Measurements from ENCODE around the gene MAP3K2.

MAP3K2 gene

DNA sequence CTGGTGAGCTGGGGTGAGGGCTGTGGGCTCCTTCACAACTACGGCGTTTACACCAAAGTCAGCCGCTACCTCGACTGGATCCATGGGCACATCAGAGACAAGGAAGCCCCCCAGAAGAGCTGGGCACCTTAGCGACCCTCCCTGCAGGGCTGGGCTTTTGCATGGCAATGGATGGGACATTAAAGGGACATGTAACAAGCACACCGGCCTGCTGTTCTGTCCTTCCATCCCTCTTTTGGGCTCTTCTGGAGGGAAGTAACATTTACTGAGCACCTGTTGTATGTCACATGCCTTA lies 41.0 kb upstream of the MAP3K2 start:
- no peak for DNase-seq (ENCODE audit: extremely low read depth, low read depth)
- TF ChIP-seq, protein P1, sequence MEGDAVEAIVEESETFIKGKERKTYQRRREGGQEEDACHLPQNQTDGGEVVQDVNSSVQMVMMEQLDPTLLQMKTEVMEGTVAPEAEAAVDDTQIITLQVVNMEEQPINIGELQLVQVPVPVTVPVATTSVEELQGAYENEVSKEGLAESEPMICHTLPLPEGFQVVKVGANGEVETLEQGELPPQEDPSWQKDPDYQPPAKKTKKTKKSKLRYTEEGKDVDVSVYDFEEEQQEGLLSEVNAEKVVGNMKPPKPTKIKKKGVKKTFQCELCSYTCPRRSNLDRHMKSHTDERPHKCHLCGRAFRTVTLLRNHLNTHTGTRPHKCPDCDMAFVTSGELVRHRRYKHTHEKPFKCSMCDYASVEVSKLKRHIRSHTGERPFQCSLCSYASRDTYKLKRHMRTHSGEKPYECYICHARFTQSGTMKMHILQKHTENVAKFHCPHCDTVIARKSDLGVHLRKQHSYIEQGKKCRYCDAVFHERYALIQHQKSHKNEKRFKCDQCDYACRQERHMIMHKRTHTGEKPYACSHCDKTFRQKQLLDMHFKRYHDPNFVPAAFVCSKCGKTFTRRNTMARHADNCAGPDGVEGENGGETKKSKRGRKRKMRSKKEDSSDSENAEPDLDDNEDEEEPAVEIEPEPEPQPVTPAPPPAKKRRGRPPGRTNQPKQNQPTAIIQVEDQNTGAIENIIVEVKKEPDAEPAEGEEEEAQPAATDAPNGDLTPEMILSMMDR (IDR thresholded peaks at IDR 0.05; ENCODE audit: low read depth, low read length) = no peak

DNA sequence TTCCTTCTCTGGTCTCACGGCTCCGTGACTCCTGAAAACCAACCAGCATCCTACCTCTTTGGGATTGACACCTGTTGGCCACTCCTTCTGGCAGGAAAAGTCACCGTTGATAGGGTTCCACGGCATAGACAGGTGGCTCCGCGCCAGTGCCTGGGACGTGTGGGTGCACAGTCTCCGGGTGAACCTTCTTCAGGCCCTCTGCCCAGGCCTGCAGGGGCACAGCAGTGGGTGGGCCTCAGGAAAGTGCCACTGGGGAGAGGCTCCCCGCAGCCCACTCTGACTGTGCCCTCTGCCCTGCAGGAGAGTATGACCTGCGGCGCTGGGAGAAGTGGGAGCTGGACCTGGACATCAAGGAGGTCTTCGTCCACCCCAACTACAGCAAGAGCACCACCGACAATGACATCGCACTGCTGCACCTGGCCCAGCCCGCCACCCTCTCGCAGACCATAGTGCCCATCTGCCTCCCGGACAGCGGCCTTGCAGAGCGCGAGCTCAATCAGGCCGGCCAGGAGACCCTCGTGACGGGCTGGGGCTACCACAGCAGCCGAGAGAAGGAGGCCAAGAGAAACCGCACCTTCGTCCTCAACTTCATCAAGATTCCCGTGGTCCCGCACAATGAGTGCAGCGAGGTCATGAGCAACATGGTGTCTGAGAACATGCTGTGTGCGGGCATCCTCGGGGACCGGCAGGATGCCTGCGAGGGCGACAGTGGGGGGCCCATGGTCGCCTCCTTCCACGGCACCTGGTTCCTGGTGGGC lies 40.5 kb upstream of the MAP3K2 start:
- TF ChIP-seq, protein P1 (IDR thresholded peaks at IDR 0.05; ENCODE audit: low read depth, low read length) = no peak
- DNase-seq (ENCODE audit: extremely low read depth, low read depth) = no peak

DNA sequence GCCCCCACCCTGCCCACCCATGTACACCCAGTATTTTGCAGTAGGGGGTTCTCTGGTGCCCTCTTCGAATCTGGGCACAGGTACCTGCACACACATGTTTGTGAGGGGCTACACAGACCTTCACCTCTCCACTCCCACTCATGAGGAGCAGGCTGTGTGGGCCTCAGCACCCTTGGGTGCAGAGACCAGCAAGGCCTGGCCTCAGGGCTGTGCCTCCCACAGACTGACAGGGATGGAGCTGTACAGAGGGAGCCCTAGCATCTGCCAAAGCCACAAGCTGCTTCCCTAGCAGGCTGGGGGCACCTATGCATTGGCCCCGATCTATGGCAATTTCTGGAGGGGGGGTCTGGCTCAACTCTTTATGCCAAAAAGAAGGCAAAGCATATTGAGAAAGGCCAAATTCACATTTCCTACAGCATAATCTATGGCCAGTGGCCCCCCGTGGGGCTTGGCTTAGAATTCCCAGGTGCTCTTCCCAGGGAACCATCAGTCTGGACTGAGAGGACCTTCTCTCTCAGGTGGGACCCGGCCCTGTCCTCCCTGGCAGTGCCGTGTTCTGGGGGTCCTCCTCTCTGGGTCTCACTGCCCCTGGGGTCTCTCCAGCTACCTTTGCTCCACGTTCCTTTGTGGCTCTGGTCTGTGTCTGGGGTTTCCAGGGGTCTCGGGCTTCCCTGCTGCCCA lies 39.7 kb upstream of the MAP3K2 start:
- DNase-seq (ENCODE audit: extremely low read depth, low read depth) = no peak
- TF ChIP-seq, protein P1 (IDR thresholded peaks at IDR 0.05; ENCODE audit: low read depth, low read length) = no peak

DNA sequence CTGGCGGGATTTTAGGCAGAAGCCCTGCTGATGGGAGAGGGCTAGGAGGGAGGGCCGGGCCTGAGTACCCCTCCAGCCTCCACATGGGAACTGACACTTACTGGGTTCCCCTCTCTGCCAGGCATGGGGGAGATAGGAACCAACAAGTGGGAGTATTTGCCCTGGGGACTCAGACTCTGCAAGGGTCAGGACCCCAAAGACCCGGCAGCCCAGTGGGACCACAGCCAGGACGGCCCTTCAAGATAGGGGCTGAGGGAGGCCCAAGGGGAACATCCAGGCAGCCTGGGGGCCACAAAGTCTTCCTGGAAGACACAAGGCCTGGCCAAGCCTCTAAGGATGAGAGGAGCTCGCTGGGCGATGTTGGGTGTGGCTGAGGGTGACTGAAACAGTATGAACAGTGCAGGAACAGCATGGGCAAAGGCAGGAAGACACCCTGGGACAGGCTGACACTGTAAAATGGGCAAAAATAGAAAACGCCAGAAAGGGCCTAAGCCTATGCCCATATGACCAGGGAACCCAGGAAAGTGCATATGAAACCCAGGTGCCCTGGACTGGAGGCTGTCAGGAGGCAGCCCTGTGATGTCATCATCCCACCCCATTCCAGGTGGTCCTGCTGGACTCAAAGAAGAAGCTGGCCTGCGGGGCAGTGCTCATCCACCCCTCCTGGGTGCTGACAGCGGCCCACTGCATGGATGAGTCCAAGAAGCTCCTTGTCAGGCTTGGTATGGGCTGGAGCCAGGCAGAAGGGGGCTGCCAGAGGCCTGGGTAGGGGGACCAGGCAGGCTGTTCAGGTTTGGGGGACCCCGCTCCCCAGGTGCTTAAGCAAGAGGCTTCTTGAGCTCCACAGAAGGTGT lies 39.0 kb upstream of the MAP3K2 start:
- no peak for DNase-seq (ENCODE audit: extremely low read depth, low read depth)
- TF ChIP-seq, protein P1 (IDR thresholded peaks at IDR 0.05; ENCODE audit: low read depth, low read length) = no peak

DNA sequence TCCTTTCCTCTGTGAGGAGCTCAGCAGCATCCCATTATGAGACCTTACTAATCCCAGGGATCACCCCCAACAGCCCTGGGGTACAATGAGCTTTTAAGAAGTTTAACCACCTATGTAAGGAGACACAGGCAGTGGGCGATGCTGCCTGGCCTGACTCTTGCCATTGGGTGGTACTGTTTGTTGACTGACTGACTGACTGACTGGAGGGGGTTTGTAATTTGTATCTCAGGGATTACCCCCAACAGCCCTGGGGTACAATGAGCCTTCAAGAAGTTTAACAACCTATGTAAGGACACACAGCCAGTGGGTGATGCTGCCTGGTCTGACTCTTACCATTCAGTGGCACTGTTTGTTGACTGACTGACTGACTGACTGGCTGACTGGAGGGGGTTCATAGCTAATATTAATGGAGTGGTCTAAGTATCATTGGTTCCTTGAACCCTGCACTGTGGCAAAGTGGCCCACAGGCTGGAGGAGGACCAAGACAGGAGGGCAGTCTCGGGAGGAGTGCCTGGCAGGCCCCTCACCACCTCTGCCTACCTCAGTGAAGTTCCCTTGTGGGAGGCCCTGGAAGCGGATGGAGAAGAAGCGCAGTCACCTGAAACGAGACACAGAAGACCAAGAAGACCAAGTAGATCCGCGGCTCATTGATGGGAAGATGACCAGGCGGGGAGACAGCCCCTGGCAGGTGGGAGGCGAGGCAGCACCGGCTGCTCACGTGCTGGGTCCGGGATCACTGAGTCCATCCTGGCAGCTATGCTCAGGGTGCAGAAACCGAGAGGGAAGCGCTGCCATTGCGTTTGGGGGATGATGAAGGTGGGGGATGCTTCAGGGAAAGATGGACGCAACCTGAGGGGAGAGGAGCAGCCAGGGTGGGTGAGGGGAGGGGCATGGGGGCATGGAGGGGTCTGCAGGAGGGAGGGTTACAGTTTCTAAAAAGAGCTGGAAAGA lies 38.0 kb upstream of the MAP3K2 start:
- TF ChIP-seq, protein P1 (IDR thresholded peaks at IDR 0.05; ENCODE audit: low read depth, low read length) = no peak
- no peak for DNase-seq (ENCODE audit: extremely low read depth, low read depth)

DNA sequence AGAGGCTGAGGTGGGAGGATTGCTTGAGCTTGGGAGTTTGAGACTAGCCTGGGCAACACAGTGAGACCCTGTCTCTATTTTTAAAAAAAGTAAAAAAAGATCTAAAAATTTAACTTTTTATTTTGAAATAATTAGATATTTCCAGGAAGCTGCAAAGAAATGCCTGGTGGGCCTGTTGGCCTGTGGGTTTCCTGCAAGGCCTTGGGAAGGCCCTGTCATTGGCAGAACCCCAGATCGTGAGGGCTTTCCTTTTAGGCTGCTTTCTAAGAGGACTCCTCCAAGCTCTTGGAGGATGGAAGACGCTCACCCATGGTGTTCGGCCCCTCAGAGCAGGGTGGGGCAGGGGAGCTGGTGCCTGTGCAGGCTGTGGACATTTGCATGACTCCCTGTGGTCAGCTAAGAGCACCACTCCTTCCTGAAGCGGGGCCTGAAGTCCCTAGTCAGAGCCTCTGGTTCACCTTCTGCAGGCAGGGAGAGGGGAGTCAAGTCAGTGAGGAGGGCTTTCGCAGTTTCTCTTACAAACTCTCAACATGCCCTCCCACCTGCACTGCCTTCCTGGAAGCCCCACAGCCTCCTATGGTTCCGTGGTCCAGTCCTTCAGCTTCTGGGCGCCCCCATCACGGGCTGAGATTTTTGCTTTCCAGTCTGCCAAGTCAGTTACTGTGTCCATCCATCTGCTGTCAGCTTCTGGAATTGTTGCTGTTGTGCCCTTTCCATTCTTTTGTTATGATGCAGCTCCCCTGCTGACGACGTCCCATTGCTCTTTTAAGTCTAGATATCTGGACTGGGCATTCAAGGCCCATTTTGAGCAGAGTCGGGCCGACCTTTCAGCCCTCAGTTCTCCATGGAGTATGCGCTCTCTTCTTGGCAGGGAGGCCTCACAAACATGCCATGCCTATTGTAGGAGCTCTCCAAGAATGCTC lies 37.1 kb upstream of the MAP3K2 start:
- no peak for DNase-seq (ENCODE audit: extremely low read depth, low read depth)

More for the DNA sequence above, 37.1 kb upstream of the MAP3K2 start:
- TF ChIP-seq, protein P1 (IDR thresholded peaks at IDR 0.05; ENCODE audit: low read depth, low read length) = no peak
